ENCODE results near the gene INAFM1.

Gene INAFM1

GRCh38 chr19:47313754-47314295 is 39.1 kb downstream of the INAFM1 start:
- no peak for DNase-seq

GRCh38 chr19:47315125-47315821 is 40.6 kb downstream of the INAFM1 start:
- DNase-seq, result no peak

- no peak for DNase-seq
Observed at GRCh38 chr19:47316513-47316912, 41.8 kb downstream of the INAFM1 start.

- DNase-seq, result no peak
Observed at GRCh38 chr19:47319923-47320871, 45.5 kb downstream of the INAFM1 start.

GRCh38 chr19:47321630-47322029 is 46.9 kb downstream of the INAFM1 start:
- no peak for DNase-seq

GRCh38 chr19:47322058-47322457 is 47.4 kb downstream of the INAFM1 start:
- no peak for DNase-seq

GRCh38 chr19:47323409-47323808 is 48.7 kb downstream of the INAFM1 start:
- DNase-seq, result no peak

GRCh38 chr19:47323872-47324271 is 49.2 kb downstream of the INAFM1 start:
- no peak for DNase-seq

GRCh38 chr19:47324502-47324901 is 49.8 kb downstream of the INAFM1 start:
- DNase-seq, result no peak

All from NCI-H187 treated with DMSO at 0.1 percent for 48 hours (cell line).